CD4-positive, alpha-beta T cell treated with Interleukin-2 at 100 ng/mL for 4 hours (primary cell): Measurements from ENCODE around the gene AGPAT4.
"Not testable (repeated sequence)": the region's sequence is repeated elsewhere in the genome, so short reads cannot be mapped to it uniquely, and the experiment has no call there.

ENCODE experiments used
- DNase-seq: peaks from one replicate; pipeline ENCODE4 v3.0.0-alpha.2; 2020; ENCODE audit warnings: low spot score

The AGPAT4 gene

GRCh38 chr6:161273752-161274487 lies at the start of gene AGPAT4:
TSS of gene AGPAT4 (minus strand) at chr6:161274061. CDS start at chr6:161232213, 41,848 bp downstream.
- DNase-seq: peak; percentile 86

- no peak for DNase-seq
Measured at GRCh38 chr6:161319231-161319630, 45.4 kb upstream of the AGPAT4 start.

GRCh38 chr6:161318456-161318855 lies 44.6 kb upstream of the AGPAT4 start:
- DNase-seq: no peak

GRCh38 chr6:161316531-161316930 lies 42.7 kb upstream of the AGPAT4 start:
- no peak for DNase-seq

DNA sequence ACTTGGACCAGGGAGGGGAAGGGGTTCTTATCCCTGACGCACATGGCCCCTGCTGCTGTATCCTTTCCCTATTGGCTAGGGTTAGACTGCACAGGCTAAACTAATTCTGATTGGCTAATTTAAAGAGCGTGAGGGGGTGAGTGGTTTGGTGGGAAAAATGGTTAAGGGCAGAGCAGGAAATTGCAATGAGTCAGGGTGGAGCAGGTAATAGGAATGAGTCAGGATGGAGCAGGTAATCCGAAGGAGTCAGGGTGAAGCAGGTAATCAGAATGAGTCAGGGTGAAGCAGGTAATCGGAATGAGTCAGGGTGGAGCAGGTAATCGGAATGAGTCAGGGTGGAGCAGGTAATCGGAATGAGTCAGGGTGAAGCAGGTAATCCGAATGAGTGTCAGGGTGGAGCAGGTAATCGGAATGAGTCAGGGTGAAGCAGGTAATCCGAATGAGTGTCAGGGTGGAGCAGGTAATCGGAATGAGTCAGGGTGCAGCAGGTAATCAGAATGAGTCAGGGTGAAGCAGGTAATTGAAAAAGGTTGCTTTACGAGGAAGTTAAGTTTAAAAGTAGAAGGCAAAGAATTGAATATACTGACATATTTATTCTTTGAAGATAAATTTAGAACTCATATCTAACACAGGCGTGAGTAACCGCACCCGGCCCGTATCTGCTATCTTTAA lies 41.5 kb upstream of the AGPAT4 start:
- not testable (repeated sequence) for DNase-seq

DNA sequence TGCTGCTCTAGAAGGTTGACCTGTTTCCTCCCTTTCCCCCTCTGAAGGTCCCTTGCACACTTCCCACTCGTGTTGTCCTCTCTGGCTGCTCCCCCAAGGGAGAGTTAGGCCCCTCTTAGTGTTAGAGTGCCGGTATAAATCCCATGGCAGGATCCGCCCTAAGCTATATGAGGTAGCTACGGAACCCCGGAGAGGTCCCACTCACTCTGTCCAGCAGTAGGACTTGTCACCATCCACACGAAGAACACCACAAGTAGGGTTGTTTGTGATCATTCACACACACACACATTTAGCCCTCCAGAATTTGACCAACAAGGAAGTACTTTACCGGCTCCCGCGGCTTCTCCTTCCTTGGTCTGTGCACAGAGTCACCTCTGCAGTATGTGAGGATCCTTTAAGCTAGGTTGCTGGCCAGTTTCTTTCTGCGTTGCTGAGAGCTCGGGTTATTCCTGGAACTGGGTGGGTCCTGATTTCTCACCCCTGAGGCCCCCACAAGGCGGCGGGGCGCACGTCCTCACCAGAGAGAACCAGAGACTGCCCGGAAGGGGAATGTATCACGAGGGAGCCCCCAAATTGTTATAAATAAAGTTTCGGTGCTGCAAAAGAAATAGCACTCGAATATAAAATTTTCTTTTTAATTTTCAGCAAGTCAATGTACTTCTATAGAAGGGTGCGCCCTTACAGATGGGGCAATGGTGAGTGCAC lies 40.8 kb upstream of the AGPAT4 start:
- not testable (repeated sequence) for DNase-seq

- no peak for DNase-seq
Measured at GRCh38 chr6:161313940-161314509, 40.2 kb upstream of the AGPAT4 start.

GRCh38 chr6:161313475-161313874 lies 39.6 kb upstream of the AGPAT4 start:
- DNase-seq: not testable (repeated sequence)

DNA sequence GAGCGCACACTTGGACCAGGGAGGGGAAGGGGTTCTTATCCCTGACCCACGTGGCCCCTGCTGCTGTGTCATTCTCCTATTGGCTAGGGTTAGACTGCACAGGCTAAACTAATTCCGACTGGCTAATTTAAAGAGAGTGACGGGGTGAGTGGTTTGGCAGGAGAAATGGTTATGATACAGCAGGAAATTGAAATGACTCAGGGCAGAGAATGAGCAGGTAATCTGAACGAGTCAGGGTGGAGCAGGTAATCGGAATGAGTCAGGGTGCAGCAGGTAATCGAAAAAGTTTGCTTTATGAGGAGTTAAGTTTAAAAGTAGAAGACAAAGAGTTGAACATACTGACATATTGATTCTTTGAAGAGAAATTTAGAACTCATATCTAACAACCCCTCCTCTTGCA lies 35.9 kb upstream of the AGPAT4 start:
- DNase-seq: not testable (repeated sequence)

- no peak for DNase-seq
Measured at GRCh38 chr6:161308075-161308655, 34.3 kb upstream of the AGPAT4 start.

GRCh38 chr6:161305860-161306259 lies 32.0 kb upstream of the AGPAT4 start:
- no peak for DNase-seq

DNA sequence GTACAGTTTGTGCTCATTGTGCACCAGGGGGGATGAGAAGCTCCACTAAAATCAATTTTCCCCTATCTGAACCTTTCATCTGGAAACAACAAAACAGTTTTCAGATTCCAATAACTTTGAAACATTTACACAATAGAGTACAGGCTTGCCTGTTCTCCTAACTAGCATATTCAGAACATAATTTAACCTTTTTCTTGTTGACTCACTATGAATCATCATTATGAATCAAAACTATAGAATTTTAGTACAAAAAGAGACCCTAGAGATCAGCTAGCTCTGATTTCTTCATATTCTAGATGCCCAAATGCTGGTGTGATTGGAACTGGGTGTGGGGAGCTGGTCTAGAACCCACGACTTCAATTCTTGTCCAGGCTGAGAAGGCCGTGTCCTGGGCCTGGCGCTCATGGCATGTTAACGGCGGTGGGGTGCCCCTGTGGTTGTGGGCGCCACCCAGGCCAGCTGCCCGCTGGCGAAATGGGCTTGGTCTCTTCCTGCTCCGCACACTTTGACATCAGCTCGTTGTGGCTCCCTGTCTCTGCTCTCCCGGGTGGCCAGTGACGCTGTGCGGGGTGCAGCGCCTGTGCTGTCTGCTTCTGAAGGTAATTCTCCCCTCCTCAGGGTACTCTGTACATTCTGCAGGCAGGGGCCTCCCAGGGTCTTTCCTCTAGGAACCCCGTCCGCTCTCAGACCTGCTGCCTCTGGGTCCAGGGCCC lies 29.9 kb upstream of the AGPAT4 start:
- no peak for DNase-seq

- DNase-seq: no peak
Measured at GRCh38 chr6:161302949-161303348, 29.1 kb upstream of the AGPAT4 start.

DNA sequence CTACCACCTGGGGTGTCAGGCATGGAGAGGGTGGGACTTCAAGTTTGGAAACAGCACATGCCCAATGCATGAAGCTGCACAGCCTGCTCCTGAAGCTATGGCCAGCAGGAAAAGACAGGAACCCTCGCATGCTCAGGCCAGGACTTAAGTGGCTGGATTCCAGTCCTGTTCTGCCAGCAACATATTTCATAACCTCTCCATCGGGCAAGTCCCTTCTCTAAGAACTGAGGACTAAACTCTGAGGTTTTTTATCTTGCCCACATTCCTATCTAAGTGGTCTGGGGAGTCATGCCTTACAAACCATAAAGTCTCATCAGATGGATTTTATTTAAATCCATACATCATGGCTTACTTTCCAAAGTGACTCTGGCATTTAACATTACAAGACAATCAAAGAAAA lies 27.5 kb upstream of the AGPAT4 start:
- no peak for DNase-seq

DNA sequence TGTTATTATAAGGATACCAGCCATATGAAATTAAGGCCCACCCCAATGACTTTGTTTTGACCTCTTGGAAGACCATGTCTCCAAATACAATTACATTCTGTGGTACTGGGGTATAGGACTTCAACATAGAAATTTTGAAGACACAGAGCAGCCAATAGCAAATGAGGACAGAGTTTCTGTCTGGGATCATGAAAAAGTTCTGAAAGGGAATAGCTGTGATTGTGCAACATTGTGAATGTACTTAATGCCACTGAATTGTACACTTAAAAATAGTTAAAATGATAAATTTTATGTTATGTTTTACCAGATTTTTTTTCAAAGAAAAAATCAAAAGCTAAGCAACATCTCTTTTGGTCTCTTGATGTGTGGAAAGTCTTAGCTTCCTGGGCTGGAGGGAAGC lies 27.0 kb upstream of the AGPAT4 start:
- DNase-seq: no peak

- no peak for DNase-seq
Measured at GRCh38 chr6:161299726-161300125, 25.9 kb upstream of the AGPAT4 start.

DNA sequence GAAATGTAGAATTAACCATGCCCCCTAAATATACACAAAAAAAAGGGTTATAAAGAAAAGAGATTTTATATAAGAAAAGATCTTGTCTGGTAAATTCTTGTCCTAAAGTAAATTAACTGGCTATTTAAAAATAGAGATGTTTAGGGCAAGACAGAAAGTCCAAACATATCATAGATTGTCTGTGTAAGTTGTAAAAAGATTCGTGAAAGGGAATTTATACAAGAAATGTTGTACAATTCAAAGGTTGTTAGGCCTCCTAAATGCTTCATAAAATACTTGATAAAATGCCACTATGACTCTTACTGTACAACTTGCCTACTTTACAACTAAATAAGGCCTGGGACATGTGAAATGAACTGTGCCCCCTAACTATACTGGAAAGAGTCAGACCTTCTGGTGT lies 21.9 kb upstream of the AGPAT4 start:
- DNase-seq: no peak

- no peak for DNase-seq
Measured at GRCh38 chr6:161292650-161293281, 18.9 kb upstream of the AGPAT4 start.

GRCh38 chr6:161292145-161292544 lies 18.3 kb upstream of the AGPAT4 start:
- DNase-seq: no peak

- no peak for DNase-seq
Measured at GRCh38 chr6:161290751-161291150, 16.9 kb upstream of the AGPAT4 start.

DNA sequence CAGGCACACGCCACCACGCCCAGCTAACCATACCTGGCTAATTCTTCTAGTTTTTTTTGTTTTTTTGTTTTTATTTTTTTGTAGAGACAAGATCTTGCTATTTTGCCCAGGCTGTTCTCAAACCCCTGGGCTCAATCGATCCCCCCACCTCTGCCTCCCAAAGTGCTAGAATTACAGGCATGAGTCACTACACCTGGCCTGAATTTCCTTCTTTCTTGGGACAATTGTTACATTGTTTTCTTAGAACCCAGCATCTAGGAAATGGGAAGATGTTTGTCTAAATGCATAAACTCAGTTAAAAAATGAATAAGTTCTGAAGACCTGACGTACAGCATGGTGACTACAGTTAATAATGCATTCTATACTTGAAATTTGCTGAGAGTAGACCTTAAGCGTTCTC lies 10.8 kb upstream of the AGPAT4 start:
- no peak for DNase-seq
